ENCODE data around the gene KRTAP20-4. TPM values are rescaled to one million over a fixed set of nuclear protein-coding genes. Genes with fewer than 3 reads are reported as not detected.

Gene KRTAP20-4
- total RNA-seq, 5 donors from 2014 or later (not counting 1 experiment from before 2014, with no cell fraction given) = not detected

DNA sequence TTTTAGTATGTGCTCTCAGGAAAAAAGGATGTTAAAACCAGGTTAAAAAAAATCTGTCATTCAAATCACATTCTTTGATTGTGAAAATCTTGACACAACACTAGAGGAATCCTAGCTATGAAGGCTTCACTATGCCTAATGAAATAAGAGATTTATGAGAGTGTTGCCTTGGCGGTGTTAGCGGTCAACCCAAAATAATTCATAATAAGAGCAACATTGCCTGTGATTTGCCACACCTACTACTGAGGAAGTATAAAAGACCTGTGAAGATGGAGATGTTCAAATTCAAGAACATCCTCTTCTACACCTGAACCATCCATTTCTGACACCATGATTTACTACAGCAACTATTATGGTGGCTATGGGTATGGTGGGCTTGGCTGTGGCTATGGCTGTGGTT is 4.3 kb upstream of the KRTAP20-4 start, which contains the start of gene KRTAP20-1:
TSS of gene KRTAP20-1 (plus strand) at position 301 of the 400 bp plus-strand sequence. CDS start at position 331, 30 bp downstream.
- ATAC-seq (replicated peaks in 1 of 4) (no peak), DNase-seq (no peak)
- Histone ChIP-seq H3K27ac (ENCODE audit: low read length) (no peak within 1 kb of the TSS), H3K4me3 (ENCODE audit: control insufficient read depth in 1 of 2, extremely low read depth in 1 of 2, low read length in 1 of 2) (no peak within 1 kb of the TSS), H3K4me1 (ENCODE audit: control insufficient read depth in 1 of 2, extremely low read depth in 1 of 2, insufficient read depth in 2 of 2, low read length in 2 of 2) (no peaks in the 10 kb centered on the region), H3K27me3 (replicated peaks in 1 of 2; ENCODE audit: control insufficient read depth in 2 of 2, extremely low read depth in 1 of 2, insufficient read depth in 2 of 2, low read length in 1 of 2) (no peaks in the 10 kb centered on the region), H3K9me3 (no peaks in the 10 kb centered on the region), H3K36me3 (ENCODE audit: control insufficient read depth in 2 of 2, extremely low read depth in 1 of 2, insufficient read depth in 1 of 2, low read length in 1 of 2) (no peaks in the 10 kb centered on the region)
- WGBS (ENCODE audit: insufficient coverage) = no CpG with 5 or more reads among the region's 2 CpGs
- CTCF ChIA-PET = no interaction called here
- no peaks in the 10 kb centered on the region for H3K36me3 Mint-ChIP-seq
- no peak within 1 kb of the TSS for H3K4me3 Mint-ChIP-seq
- H3K27me3 Mint-ChIP-seq = peaks cover 0 to 3% of the 10 kb centered on the region in 2 donors
- POLR2A ChIA-PET = no interaction called here
- no peak within 1 kb of the TSS for H3K27ac Mint-ChIP-seq
- H3K4me1 Mint-ChIP-seq = no peaks in the 10 kb centered on the region
- H3K9me3 Mint-ChIP-seq = peaks cover 0 to under 1% (median 0%) of the 10 kb centered on the region in 3 donors

- Mint-ChIP-seq H3K27me3 (no peaks in the 10 kb centered on the region), H3K27ac (no peak overlapping the region), H3K4me3 (no peak overlapping the region), H3K36me3 (no peaks in the 10 kb centered on the region), H3K9me3 (no peaks in the 10 kb centered on the region), H3K4me1 (no peaks in the 10 kb centered on the region)
- Histone ChIP-seq H3K36me3 (ENCODE audit: control insufficient read depth in 2 of 2, extremely low read depth in 1 of 2, insufficient read depth in 1 of 2, low read length in 1 of 2) (no peaks in the 10 kb centered on the region), H3K9me3 (no peaks in the 10 kb centered on the region), H3K27ac (ENCODE audit: low read length) (no peak overlapping the region), H3K4me3 (ENCODE audit: control insufficient read depth in 1 of 2, extremely low read depth in 1 of 2, low read length in 1 of 2) (no peak overlapping the region), H3K4me1 (ENCODE audit: control insufficient read depth in 1 of 2, extremely low read depth in 1 of 2, insufficient read depth in 2 of 2, low read length in 2 of 2) (no peaks in the 10 kb centered on the region), H3K27me3 (replicated peaks in 1 of 2; ENCODE audit: control insufficient read depth in 2 of 2, extremely low read depth in 1 of 2, insufficient read depth in 2 of 2, low read length in 1 of 2) (no peaks in the 10 kb centered on the region)
- ATAC-seq (replicated peaks in 1 of 4) (no peak), DNase-seq (no peak)
- ChIA-PET CTCF (no interaction called here), POLR2A (no interaction called here)
Observed at GRCh38 chr21:30620080-30620479, 347 bp upstream of the KRTAP20-4 start.

DNA sequence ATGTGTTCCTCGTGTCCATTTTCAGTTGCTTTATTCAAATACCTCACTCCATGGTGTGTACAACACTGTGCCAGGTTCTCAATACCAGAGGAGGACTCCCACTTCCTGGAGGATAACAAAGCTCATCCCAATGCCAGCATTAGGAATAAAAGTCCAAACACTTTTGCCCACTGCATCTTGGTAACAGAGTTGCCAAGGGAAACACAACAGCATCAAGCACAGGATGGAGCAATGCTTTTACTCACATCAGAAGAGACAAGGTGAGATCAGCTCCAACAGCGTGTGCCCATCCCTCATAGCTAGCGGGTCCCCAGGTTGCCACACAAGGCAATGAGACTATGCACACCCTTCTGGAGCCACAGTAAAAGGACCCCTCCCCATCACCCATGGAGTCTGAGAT is 2.9 kb downstream of the KRTAP20-4 start:
- POLR2A ChIA-PET = no interaction called here
- no peak overlapping the region for H3K27ac Mint-ChIP-seq
- DNase-seq (no peak), ATAC-seq (replicated peaks in 1 of 4) (no peak)
- no peak overlapping the region for H3K27ac ChIP-seq (ENCODE audit: low read length)
- no peaks in the 10 kb centered on the region for H3K27me3 ChIP-seq (replicated peaks in 1 of 2; ENCODE audit: control insufficient read depth in 2 of 2, extremely low read depth in 1 of 2, insufficient read depth in 2 of 2, low read length in 1 of 2)
- H3K9me3 ChIP-seq = peaks cover 2% of the 10 kb centered on the region
- H3K36me3 Mint-ChIP-seq = no peaks in the 10 kb centered on the region
- H3K9me3 Mint-ChIP-seq = peaks cover 0 to 3% (median 0%) of the 10 kb centered on the region in 3 donors
- no peaks in the 10 kb centered on the region for H3K4me1 ChIP-seq (ENCODE audit: control insufficient read depth in 1 of 2, extremely low read depth in 1 of 2, insufficient read depth in 2 of 2, low read length in 2 of 2)
- no peaks in the 10 kb centered on the region for H3K36me3 ChIP-seq (ENCODE audit: control insufficient read depth in 2 of 2, extremely low read depth in 1 of 2, insufficient read depth in 1 of 2, low read length in 1 of 2)
- WGBS (ENCODE audit: insufficient coverage) = 67% methylated on average over 2 of the region's 3 CpGs
- H3K4me3 ChIP-seq (ENCODE audit: control insufficient read depth in 1 of 2, extremely low read depth in 1 of 2, low read length in 1 of 2) = no peak overlapping the region
- CTCF ChIA-PET = no interaction called here
- no peaks in the 10 kb centered on the region for H3K27me3 Mint-ChIP-seq
- H3K4me1 Mint-ChIP-seq = no peaks in the 10 kb centered on the region
- H3K4me3 Mint-ChIP-seq = no peak overlapping the region

- Histone ChIP-seq H3K27me3 (replicated peaks in 1 of 2; ENCODE audit: control insufficient read depth in 2 of 2, extremely low read depth in 1 of 2, insufficient read depth in 2 of 2, low read length in 1 of 2) (no peaks in the 10 kb centered on the region), H3K4me3 (ENCODE audit: control insufficient read depth in 1 of 2, extremely low read depth in 1 of 2, low read length in 1 of 2) (no peak overlapping the region), H3K4me1 (ENCODE audit: control insufficient read depth in 1 of 2, extremely low read depth in 1 of 2, insufficient read depth in 2 of 2, low read length in 2 of 2) (no peaks in the 10 kb centered on the region), H3K27ac (ENCODE audit: low read length) (no peak overlapping the region), H3K36me3 (ENCODE audit: control insufficient read depth in 2 of 2, extremely low read depth in 1 of 2, insufficient read depth in 1 of 2, low read length in 1 of 2) (no peaks in the 10 kb centered on the region), H3K9me3 (peaks cover 2% of the 10 kb centered on the region)
- ChIA-PET POLR2A (no interaction called here), CTCF (interaction anchor here in 1 of 2 donors (0.6 kb wide), 1 partner anchor 457 kb away, joined by 3 read pairs; no protein-coding TSS in a partner anchor)
- no peak overlapping the region for H3K4me3 Mint-ChIP-seq
- peaks cover 0 to 3% (median 0%) of the 10 kb centered on the region in 3 donors for H3K9me3 Mint-ChIP-seq
- WGBS (ENCODE audit: insufficient coverage) = 64% methylated on average over 3 of the region's 4 CpGs
- DNase-seq (no peak), ATAC-seq (replicated peaks in 1 of 4) (no peak)
- H3K36me3 Mint-ChIP-seq = no peaks in the 10 kb centered on the region
- no peaks in the 10 kb centered on the region for H3K27me3 Mint-ChIP-seq
- H3K4me1 Mint-ChIP-seq = no peaks in the 10 kb centered on the region
- no peak overlapping the region for H3K27ac Mint-ChIP-seq
Observed at GRCh38 chr21:30625449-30626165, 5.2 kb downstream of the KRTAP20-4 start.

GRCh38 chr21:30628109-30628508 is 7.7 kb downstream of the KRTAP20-4 start:
- Mint-ChIP-seq H3K4me3 (no peak overlapping the region), H3K36me3 (no peaks in the 10 kb centered on the region), H3K9me3 (peaks cover 0 to 3% (median 0%) of the 10 kb centered on the region in 3 donors), H3K27me3 (peaks cover 0 to 6% of the 10 kb centered on the region in 2 donors), H3K27ac (no peak overlapping the region), H3K4me1 (no peaks in the 10 kb centered on the region)
- Histone ChIP-seq H3K4me3 (ENCODE audit: control insufficient read depth in 1 of 2, extremely low read depth in 1 of 2, low read length in 1 of 2) (no peak overlapping the region), H3K27ac (ENCODE audit: low read length) (no peak overlapping the region), H3K9me3 (peaks cover 2% of the 10 kb centered on the region), H3K36me3 (ENCODE audit: control insufficient read depth in 2 of 2, extremely low read depth in 1 of 2, insufficient read depth in 1 of 2, low read length in 1 of 2) (no peaks in the 10 kb centered on the region), H3K4me1 (ENCODE audit: control insufficient read depth in 1 of 2, extremely low read depth in 1 of 2, insufficient read depth in 2 of 2, low read length in 2 of 2) (no peaks in the 10 kb centered on the region), H3K27me3 (replicated peaks in 1 of 2; ENCODE audit: control insufficient read depth in 2 of 2, extremely low read depth in 1 of 2, insufficient read depth in 2 of 2, low read length in 1 of 2) (no peaks in the 10 kb centered on the region)
- no peak for ATAC-seq (replicated peaks in 1 of 4)
- no CpG with 5 or more reads among the region's 4 CpGs for WGBS (ENCODE audit: insufficient coverage)
- POLR2A ChIA-PET = no interaction called here
- CTCF ChIA-PET = no interaction called here
- no peak for DNase-seq

DNA sequence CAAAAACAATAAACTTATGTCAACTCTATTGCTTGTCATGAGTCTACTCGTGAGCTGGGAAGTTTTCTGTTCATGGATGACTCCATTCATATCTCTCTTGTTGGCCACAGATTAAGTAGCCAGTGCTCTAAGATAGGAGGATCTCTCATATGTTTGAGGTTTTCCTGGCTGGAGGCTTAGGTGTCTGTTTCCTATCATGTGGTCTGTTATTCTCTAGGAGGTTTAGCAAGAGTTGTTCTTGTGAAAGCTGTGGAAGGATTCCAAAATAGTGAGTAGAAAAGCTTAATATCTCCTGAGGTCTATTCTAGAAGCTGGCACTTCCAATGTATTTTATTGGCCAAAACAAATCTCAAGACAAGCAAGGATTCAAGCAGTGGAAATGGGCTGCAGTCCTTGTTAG is 8.8 kb downstream of the KRTAP20-4 start:
- peaks cover 0 to 3% (median 0%) of the 10 kb centered on the region in 3 donors for H3K9me3 Mint-ChIP-seq
- H3K36me3 Mint-ChIP-seq = no peaks in the 10 kb centered on the region
- ATAC-seq (replicated peaks in 1 of 4) (no peak), DNase-seq (no peak)
- no peak overlapping the region for H3K4me3 Mint-ChIP-seq
- H3K4me1 Mint-ChIP-seq = no peaks in the 10 kb centered on the region
- Histone ChIP-seq H3K36me3 (ENCODE audit: control insufficient read depth in 2 of 2, extremely low read depth in 1 of 2, insufficient read depth in 1 of 2, low read length in 1 of 2) (no peaks in the 10 kb centered on the region), H3K4me3 (ENCODE audit: control insufficient read depth in 1 of 2, extremely low read depth in 1 of 2, low read length in 1 of 2) (no peak overlapping the region), H3K27me3 (replicated peaks in 1 of 2; ENCODE audit: control insufficient read depth in 2 of 2, extremely low read depth in 1 of 2, insufficient read depth in 2 of 2, low read length in 1 of 2) (no peaks in the 10 kb centered on the region), H3K27ac (ENCODE audit: low read length) (no peak overlapping the region), H3K4me1 (ENCODE audit: control insufficient read depth in 1 of 2, extremely low read depth in 1 of 2, insufficient read depth in 2 of 2, low read length in 2 of 2) (no peaks in the 10 kb centered on the region), H3K9me3 (peaks cover 2% of the 10 kb centered on the region)
- WGBS (ENCODE audit: insufficient coverage) = no CpG with 5 or more reads among the region's 1 CpG
- CTCF ChIA-PET = no interaction called here
- POLR2A ChIA-PET = no interaction called here
- H3K27me3 Mint-ChIP-seq = peaks cover 0 to 6% of the 10 kb centered on the region in 2 donors
- no peak overlapping the region for H3K27ac Mint-ChIP-seq

All from T-cell (primary cell).